ENCODE measurements around the gene BUD23.
A peak's percentile ranks its signal among the peaks of the same experiment; 100 is the strongest.
"Not testable (repeated sequence)": the region's sequence is repeated elsewhere in the genome, so short reads cannot be mapped to it uniquely, and the experiment has no call there.

The BUD23 gene

DNA sequence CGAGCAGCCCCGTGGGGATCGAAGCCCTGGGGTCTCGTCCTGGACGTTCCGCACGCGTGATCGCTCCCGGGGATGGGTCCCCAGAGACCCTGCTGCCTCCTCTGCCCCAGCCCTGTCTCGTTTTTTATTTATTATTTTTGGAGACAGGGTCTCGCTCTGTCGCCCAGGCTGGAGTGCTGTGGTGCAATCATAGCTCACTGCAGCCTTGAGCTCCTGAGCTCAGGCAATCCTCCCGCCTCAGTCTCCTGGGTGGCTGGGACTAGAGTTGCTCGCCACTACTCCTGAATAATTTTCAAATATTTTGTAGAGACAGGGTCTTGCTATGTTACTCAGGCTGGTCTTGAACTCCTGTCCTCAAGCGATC is 36.4 kb downstream of the BUD23 start:
- DNase-seq = no peak

DNA sequence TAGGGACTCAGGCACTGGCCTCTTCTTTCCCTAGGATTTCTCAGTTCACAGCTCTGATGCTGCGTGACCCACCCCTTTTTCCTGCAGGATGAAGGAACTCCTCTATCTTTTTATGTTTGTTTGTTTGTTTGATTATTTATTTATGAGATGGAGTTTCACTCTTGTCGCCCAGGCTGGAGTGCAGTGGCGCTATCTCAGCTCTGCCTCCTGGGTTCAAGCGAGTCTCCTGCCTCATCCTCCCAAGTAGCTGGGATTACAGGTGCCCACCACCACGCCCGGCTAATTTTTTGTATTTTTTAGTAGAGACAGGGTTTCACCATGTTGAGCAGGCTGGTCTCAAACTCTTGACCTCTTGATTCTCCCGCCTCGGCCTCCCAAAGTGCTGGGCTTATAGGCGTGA is 37.0 kb downstream of the BUD23 start:
- not testable (repeated sequence) for DNase-seq

DNA sequence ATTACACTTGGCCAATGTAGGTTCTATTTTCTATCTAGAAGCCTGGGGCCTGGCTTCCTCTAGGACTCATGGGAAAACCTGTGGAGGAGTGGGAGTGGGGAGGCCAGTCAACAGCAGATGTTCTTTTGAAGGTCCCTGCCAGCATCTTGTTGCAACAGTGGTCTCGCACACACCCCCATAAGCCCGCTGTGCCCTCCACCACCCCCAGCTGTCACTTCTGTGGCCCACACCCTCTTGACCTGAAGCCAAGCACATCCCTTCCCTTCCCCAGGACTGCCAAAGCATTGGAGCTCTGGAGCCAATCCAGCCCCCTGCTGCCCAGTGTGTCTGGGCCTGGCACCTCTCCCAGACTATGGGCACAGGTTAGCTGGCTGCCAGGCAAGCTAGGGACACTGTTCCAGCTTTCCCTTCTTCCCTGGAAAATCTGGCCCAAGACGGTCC is 38.0 kb downstream of the BUD23 start:
- DNase-seq = peak; percentile 87 to 94

GRCh38 chr7:73722182-73722581 is 38.8 kb downstream of the BUD23 start:
- DNase-seq = not testable (repeated sequence)

DNA sequence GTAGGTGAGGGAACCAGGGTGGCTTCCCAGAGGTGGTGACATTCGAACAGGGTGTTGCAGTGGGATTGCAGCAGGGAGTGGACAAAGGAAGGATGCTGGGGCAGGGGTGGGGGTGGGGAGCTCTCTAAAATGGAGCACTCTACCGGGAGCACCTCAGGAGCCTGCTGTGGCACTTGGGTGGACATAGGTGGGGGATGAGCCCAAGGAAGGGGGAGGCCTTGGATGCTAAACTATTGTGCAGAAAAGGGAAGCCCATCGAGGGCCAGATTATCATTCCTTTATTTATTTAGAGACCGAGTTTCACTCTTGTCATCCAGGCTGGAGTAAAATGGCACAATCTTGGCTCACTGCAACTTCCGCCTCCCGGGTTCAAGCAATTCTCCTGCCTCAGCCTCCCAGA is 39.4 kb downstream of the BUD23 start:
- no peak for DNase-seq

DNA sequence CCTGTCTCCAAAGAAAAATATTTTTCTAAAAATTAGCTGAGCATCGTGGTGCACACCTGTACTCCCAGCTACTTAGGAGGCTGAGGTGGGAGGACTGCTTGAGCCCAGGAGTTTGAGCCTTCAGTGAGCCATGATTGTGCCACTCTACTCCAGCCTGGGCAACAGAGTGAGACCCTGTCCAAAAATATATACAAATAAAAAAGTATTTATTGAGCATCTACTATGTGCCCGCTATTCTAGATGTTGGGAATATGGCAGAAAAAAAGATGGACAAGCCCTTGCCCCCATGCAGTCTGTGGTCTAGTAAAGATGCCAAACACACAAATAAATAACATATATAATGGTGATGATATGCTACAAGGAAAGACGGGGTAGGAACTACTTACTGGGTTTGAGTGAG is 40.4 kb downstream of the BUD23 start:
- no peak for DNase-seq

GRCh38 chr7:73726083-73726466 is 42.7 kb downstream of the BUD23 start:
- no peak for DNase-seq

DNA sequence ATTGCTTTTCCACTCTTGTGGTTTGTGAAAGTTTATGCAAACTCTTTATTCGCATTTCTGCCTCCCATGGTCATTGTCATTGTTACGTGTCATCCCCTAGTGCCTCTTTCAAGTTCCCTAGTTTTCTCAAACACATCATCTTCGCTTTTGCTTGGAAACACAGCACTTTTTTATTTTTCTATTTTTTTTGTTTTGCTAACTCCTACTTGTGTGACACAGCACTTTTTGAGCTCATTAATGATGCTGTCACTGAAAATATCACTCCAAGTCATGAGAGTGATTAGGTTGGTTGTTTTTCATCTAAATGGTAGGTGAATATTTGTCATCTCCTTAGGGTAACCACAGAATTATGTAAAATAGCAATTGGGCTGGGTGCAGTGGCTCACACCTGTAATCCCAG is 44.6 kb downstream of the BUD23 start:
- DNase-seq = no peak

- no peak for DNase-seq
Measured at GRCh38 chr7:73728551-73728950, 45.2 kb downstream of the BUD23 start.

DNA sequence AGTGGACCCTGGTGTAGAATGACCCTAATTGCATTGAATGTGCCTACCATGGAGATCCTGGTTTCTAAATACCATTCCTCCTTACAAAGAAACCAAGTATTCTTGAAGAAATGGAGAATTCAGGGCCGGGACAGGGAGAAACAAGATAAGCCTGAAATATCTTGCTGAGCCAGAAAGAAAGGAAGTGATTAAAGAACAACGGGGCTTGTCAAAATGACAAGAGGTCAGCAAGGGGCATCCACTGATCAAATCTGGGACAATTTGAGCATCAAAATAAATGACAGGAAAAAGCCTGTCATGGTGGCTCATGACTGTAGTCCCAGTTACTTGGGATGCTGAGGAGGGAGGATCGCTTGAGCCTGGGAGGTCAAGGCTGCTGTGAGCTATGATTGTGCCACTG is 47.1 kb downstream of the BUD23 start:
- no peak for DNase-seq

GRCh38 chr7:73732397-73732796 is 49.0 kb downstream of the BUD23 start:
- no peak for DNase-seq

DNA sequence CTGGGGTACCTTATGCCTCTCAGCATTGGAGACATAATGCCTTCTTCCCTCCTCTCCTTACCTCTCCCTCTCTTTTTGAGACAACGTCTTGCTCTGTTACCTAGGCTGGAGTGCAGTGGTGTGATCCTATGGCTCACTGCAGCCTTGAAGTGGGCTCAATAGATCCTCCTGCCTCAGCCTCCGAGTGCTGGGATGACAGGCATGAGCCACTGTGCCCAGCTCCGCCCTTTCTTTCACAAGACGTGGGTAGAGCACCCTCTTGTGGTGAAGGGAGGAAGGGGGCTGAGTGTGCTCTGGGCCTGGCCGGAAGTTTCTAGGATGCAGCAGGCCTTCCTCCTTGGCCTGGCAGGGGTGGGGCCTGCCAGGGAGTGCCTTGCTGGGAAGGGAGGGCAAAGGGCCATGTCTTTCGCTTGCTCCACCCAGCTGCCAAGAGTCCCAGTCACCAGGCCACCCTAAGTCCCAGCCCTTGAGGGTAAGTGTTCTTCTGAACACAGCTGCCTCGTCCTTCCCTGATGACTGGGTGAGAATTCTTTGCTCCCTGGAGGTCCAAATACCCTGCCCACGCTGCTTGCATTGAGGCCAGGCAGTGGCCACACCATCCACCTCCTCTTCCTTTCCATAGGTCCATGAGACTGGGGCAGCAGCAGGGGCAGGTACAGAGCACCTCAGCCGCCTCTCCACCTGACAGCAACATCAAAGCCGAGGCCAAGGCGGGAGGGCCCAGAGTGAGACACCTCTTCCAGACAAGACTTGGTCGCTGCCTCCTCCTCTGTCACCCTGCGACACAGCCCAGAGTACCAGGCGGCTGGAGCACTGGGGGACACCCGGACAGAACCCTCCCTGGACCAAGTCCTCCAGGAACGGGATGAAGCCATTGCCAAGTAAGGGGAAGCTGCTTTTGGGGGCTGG is 51.5 kb downstream of the BUD23 start:
- peak; percentile 76 to 85 for DNase-seq

GRCh38 chr7:73735528-73735905 is 52.1 kb downstream of the BUD23 start:
- DNase-seq = no peak

- DNase-seq = no peak
Measured at GRCh38 chr7:73736885-73737284, 53.5 kb downstream of the BUD23 start.

DNA sequence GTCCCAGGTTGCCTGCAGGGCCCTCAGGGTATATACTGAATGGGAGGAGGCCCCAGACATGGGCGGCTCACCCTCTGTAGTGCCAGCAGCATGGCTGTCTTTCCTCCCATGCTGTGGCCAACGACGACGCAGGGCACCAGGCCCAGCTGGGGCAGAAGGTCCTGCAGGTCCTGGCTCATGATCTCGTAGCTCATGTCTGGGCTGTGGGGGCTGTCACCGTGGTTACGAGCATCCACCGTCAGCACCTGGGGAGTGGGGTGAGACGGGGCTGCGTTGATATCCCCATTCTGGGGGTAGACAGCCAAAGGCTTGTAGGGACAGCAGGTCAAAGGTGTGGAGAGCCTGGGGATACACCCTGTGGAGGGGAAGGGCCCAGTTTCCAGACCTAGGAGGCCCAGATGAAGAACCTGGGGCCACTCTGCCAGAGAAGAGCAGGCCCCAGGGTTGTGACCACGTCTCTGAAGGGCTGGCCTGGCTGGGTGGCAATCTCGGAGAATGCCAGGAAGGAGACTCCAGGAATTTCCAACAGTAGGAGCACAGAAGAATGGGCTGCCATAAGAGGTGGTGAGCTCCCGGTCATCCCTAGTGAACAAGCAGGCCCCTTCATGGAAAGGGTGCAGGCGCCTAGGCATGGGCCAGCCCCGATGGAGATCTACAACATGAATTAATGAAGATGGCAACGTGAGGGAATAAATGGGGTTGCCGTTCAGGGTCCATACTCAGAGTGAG is 54.3 kb downstream of the BUD23 start:
- no peak for DNase-seq

DNA sequence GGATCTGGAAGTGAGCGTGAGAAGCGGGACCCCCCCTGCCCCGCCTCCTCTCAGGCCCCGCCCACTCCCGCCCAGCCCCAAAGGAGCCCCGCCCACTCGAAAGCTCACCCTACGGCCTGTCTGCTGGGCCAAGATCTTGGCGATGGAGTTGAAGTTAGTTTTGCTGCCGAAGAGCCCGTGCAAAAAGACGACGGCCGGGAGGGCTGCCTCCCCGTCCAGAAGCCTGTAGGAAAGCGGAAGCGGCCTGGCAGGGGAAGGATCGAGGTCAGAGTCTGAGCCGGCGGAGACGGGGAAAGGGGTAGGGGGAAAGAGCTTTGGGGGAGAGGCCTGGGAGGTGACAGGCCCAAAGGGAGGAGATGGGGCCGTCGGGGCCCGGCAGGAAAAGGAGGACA is 54.8 kb downstream of the BUD23 start:
- DNase-seq = peak; percentile 40 to 43

DNA sequence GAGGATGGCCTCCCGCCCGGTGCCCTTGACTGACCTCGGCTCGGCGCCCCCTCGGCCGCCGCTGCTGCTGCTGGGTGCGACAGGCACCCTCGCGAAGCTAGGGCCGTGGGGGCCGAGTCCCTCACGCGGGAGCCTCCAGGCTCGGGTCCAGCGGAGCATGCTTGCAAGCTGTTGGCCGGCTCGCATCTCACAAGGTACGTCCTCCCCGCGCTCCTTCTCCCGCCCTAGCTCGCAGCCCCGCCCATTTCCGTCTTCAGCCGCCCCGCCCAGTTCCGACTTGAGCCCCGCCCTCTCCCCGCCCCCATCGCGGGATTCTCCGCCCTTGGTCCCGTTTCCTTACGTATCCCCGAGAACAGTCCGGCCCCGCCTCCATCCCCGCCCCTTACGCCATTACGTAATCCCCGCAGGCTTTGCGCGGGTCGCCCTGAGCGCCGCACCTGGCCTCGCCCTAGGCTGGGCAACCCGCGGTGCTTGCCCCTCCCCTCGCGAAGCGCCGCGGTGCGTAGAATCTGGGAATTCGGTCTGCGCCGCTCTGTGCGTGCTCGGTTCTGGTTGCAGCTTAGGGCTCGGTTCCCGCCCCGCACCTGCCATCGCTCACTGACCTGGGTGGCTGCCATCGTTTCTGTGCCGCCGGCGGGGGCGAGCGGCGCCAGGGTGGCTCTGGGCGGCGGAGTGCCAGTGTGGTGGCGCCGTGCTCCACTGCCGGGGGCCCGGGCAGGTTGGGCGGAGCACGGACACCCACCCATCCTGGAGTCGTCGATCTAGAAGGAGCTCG is 55.4 kb downstream of the BUD23 start, which contains the start of gene ABHD11:
Gene ABHD11 (minus strand): TSS at position 191 of the 775 bp plus-strand sequence. CDS start 32 bp downstream, at position 159.
- DNase-seq = peak; percentile 98 to 100

GRCh38 chr7:73739387-73739767 is 56.0 kb downstream of the BUD23 start:
- no peak for DNase-seq

DNA sequence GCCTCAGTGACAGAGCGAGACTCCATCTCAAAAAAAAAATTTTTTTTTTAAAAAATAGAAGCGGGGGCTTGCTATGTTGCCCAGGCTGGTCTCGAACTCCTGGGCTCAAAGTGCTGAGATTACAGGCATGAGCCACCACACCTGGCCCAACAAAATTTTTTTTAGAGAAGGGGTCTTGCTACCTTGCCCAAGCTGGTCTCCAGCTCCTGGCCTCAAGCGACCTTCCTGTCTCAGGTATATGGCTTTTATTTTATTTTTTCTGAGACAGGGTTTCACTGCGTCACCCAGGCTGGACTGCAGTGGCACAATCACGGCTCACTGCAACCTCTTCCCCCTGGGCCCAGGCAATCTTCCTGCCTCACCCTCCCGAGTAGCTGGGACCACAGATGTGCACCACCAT is 56.8 kb downstream of the BUD23 start:
- DNase-seq = no peak

DNA sequence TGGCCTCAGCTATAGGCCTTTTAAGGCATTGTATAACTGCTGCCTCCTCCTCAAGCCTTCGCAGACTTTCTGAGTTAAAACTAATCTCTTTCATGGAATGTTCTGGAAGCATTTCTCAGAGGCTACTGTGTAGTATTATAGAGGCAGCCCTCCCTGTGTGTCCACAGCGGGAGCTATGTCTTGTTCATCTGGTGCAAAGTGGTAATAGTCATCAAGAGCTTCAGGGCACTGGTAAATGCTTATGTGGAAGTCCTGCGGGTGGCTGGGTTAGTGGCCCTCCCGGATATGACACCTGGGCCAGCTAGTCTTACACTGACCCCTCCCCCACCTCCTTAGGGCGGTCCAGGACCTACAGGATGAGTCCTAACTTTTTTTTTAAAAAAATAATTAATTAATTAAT is 57.4 kb downstream of the BUD23 start:
- DNase-seq = no peak

DNA sequence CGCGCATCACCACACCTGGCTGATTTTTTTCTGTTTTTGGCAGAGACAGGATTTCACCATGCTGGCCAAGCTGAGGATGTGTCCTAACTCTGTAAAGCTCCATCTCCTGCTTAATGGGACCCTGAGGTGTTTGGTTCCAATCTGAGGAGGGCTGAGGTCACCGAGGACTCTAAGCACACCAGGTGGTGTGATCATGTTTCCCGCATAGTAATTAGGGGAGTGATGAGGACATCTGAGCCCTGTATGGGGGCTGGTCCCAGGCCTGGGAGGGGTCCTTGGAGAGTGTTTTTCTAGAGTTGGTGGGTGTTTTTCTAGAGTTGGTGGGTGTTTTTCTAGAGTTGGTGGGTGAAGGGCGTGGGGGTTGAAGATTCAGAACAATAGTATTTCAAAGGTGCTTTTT is 58.2 kb downstream of the BUD23 start:
- DNase-seq = peak; percentile 47 to 69

GRCh38 chr7:73742338-73742752 is 58.9 kb downstream of the BUD23 start:
- peak in 1 of 2 experiments; percentile 71 for DNase-seq

Data from NCI-H2081 (cell line).